H1 (cell line): ENCODE measurements around the gene CCDC24.

ENCODE experiments used
- ATF3 ChIP-seq: IDR thresholded peaks from 2 replicates; pipeline ENCODE4 v1.6.1; 2011; ENCODE audit warnings: low read depth, mild to moderate bottlenecking, low read length; ENCODE audit not compliant: insufficient read depth
- CHD1 ChIP-seq: IDR thresholded peaks from 2 replicates; pipeline ENCODE4 v1.6.1; 2012; ENCODE audit warnings: low read depth, low read length, improper control_type of control experiment
- CTCF ChIP-seq, 3 experiments: IDR thresholded peaks; 1 replicate in 2 of 3; 2 replicates in 1 of 3; pipeline versions ENCODE4 v1.5.1 to v1.6.1; 2011; ENCODE audit warnings: low read length in 3 of 3, mild to moderate bottlenecking in 3 of 3, inconsistent platforms in 2 of 3, low read depth in 1 of 3, moderate library complexity in 1 of 3; ENCODE audit not compliant: insufficient read depth in 1 of 3; ENCODE audit errors: control extremely low read depth in 1 of 3
- EZH2 ChIP-seq: fragments of 200-600 bp; sonication (generic); IDR thresholded peaks from 2 replicates; pipeline ENCODE4 v1.7.1; 2012; ENCODE audit warnings: low read depth, mild to moderate bottlenecking, moderate library complexity, low read length, inconsistent platforms; ENCODE audit not compliant: severe bottlenecking
- GTF2F1 ChIP-seq: IDR thresholded peaks from 2 replicates; pipeline ENCODE4 v1.6.1; 2012; ENCODE audit warnings: low read depth, low read length, improper control_type of control experiment, borderline replicate concordance
- NRF1 ChIP-seq: IDR thresholded peaks from 2 replicates; pipeline ENCODE4 v1.6.1; 2011; ENCODE audit warnings: mild to moderate bottlenecking, low read depth, low read length, improper control_type of control experiment
- POLR2A ChIP-seq, 2 experiments: IDR thresholded peaks; 1 replicate in 1 of 2; 2 replicates in 1 of 2; pipeline ENCODE4 v1.6.1; 2011; ENCODE audit warnings: low read depth in 2 of 2, low read length in 2 of 2, mild to moderate bottlenecking in 2 of 2; ENCODE audit errors: control extremely low read depth in 1 of 2
- RFX5 ChIP-seq: IDR thresholded peaks from 2 replicates; pipeline ENCODE4 v1.6.1; 2011; ENCODE audit warnings: low read depth, low read length, improper control_type of control experiment, borderline replicate concordance
- TAF1 ChIP-seq: IDR thresholded peaks from 2 replicates; pipeline ENCODE4 v1.6.1; 2011; ENCODE audit warnings: mild to moderate bottlenecking, low read depth, low read length
- TAF7 ChIP-seq: optimal IDR thresholded peaks from 2 replicates; pipeline ENCODE3; 2011; ENCODE audit warnings: low read depth, mild to moderate bottlenecking, inconsistent platforms, low read length, moderate library complexity, borderline replicate concordance
- TBP ChIP-seq: IDR thresholded peaks from 2 replicates; pipeline ENCODE4 v1.6.1; 2011; ENCODE audit warnings: low read depth, low read length, improper control_type of control experiment
- TEAD4 ChIP-seq: IDR thresholded peaks from 2 replicates; pipeline ENCODE4 v1.6.1; 2012; ENCODE audit warnings: low read depth, low read length, inconsistent platforms, mixed read lengths
- ZNF274 ChIP-seq: IDR thresholded peaks from 2 replicates; pipeline ENCODE4 v1.7.0; 2012; ENCODE audit warnings: low read length, borderline replicate concordance; ENCODE audit errors: extremely low read depth
- TF ChIP-seq, protein P1 (sequence below): IDR thresholded peaks from 2 replicates; pipeline ENCODE4 v1.6.1; 2011; ENCODE audit warnings: low read length, improper control_type of control experiment

DNA sequence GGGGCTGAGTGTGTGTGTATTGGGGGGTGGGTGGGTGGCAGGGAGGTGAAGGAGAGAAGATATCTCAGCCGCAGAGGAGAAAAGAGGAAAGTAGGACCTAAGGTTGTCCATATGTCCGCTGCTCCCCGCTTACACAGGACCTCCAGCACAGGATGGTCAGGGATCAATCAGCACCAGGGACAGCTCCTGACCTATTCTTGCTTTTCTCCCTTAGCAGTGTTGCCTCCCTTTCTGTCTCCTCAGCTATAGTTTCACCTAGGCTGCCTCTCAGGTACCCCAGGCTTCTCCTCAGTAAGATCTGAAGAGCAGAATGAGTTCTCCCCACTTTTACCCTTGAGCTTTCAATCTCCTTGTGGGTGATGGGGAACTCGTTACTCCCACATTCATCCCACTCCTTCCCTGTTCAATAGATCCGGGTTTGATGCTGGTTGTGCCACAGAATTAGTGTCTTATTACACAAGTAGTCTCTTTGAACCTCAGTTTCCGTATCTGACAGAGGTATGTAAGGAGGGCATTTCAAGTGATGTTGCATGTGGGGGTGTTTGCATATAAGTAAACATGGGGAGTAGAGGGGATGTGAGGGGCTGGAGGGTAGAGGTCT lies 23.0 kb upstream of the CCDC24 start:
- TF ChIP-seq CTCF (IDR thresholded peaks at IDR 0.05; ENCODE audit: control extremely low read depth in 1 of 3, insufficient read depth in 1 of 3, low read depth in 1 of 3, low read length in 3 of 3), result no peak
- TF ChIP-seq ZNF274, result no peak
- no peak for TF ChIP-seq EZH2
- no peak for TF ChIP-seq GTF2F1
- TF ChIP-seq, protein P1, sequence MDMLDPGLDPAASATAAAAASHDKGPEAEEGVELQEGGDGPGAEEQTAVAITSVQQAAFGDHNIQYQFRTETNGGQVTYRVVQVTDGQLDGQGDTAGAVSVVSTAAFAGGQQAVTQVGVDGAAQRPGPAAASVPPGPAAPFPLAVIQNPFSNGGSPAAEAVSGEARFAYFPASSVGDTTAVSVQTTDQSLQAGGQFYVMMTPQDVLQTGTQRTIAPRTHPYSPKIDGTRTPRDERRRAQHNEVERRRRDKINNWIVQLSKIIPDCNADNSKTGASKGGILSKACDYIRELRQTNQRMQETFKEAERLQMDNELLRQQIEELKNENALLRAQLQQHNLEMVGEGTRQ, result no peak
- TF ChIP-seq RFX5, result no peak
- no peak for TF ChIP-seq POLR2A (IDR thresholded peaks at IDR 0.05; ENCODE audit: control extremely low read depth in 1 of 2, low read depth in 2 of 2, low read length in 2 of 2)
- no peak for TF ChIP-seq TEAD4
- TF ChIP-seq TAF1, result no peak
- TF ChIP-seq ATF3, result no peak
- TF ChIP-seq TBP, result no peak
- TF ChIP-seq NRF1, result no peak
- TF ChIP-seq TAF7, result no peak
- no peak for TF ChIP-seq CHD1
